OCI-LY7 (cell line): Measurements from ENCODE around the gene ISLR.

Experiments used
- EZH2phosphoT487 ChIP-seq: fragments of 200-600 bp; sonication (generic); IDR thresholded peaks from 2 replicates; pipeline ENCODE4 v1.6.1; 2018; ENCODE audit warnings: low read depth, borderline replicate concordance, mild to moderate bottlenecking, mixed run types, antibody characterized with exemption, low read length, moderate library complexity, mixed read lengths
- TF ChIP-seq, protein P1 (sequence below): fragments of 200-600 bp; sonication (generic); conservative IDR thresholded peaks from 2 replicates; pipeline ENCODE4 v1.5.1; 2014; ENCODE audit warnings: mild to moderate bottlenecking, antibody characterized with exemption, low read length, moderate library complexity, mixed read lengths

DNA sequence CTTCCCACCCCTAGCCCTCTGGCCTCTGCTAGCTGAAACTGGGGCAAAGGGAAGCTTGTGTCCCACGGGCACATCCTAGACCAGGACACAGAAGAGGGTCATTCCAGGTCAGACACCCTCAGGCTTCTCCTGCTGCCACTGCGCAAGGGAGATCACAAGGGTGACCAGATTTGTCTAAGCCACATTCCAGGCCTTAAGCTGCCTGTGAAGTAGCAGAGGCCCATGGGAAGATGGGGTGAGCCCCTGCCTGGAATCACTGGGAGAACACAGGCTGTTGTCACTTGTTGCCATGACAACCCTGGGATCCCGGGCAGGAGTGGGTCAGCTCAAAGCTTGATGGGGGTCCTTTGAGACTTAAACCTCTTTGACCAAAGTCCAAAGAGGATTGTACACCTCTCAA lies 18.3 kb downstream of the ISLR start:
- TF ChIP-seq EZH2phosphoT487: no peak
- TF ChIP-seq, protein P1, sequence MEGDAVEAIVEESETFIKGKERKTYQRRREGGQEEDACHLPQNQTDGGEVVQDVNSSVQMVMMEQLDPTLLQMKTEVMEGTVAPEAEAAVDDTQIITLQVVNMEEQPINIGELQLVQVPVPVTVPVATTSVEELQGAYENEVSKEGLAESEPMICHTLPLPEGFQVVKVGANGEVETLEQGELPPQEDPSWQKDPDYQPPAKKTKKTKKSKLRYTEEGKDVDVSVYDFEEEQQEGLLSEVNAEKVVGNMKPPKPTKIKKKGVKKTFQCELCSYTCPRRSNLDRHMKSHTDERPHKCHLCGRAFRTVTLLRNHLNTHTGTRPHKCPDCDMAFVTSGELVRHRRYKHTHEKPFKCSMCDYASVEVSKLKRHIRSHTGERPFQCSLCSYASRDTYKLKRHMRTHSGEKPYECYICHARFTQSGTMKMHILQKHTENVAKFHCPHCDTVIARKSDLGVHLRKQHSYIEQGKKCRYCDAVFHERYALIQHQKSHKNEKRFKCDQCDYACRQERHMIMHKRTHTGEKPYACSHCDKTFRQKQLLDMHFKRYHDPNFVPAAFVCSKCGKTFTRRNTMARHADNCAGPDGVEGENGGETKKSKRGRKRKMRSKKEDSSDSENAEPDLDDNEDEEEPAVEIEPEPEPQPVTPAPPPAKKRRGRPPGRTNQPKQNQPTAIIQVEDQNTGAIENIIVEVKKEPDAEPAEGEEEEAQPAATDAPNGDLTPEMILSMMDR: no peak
